SU-DHL-6 (cell line): Measurements from ENCODE around the gene ARHGEF1.

Experiments
- EZH2phosphoT487 ChIP-seq: fragments of 200-600 bp; sonication (generic), shearing (Covaris generic); conservative IDR thresholded peaks from 2 replicates; pipeline ENCODE4 v1.6.1; 2018; ENCODE audit warnings: mild to moderate bottlenecking, antibody characterized with exemption, low read length, moderate library complexity, mixed read lengths
- TF ChIP-seq, protein P1 (sequence below): fragments of 200-600 bp; sonication (generic); IDR thresholded peaks from one replicate; pipeline ENCODE4 v1.5.1; 2017; ENCODE audit warnings: antibody characterized with exemption, mild to moderate bottlenecking, low read length, moderate library complexity; ENCODE audit not compliant: insufficient read depth, poor library complexity, severe bottlenecking

DNA sequence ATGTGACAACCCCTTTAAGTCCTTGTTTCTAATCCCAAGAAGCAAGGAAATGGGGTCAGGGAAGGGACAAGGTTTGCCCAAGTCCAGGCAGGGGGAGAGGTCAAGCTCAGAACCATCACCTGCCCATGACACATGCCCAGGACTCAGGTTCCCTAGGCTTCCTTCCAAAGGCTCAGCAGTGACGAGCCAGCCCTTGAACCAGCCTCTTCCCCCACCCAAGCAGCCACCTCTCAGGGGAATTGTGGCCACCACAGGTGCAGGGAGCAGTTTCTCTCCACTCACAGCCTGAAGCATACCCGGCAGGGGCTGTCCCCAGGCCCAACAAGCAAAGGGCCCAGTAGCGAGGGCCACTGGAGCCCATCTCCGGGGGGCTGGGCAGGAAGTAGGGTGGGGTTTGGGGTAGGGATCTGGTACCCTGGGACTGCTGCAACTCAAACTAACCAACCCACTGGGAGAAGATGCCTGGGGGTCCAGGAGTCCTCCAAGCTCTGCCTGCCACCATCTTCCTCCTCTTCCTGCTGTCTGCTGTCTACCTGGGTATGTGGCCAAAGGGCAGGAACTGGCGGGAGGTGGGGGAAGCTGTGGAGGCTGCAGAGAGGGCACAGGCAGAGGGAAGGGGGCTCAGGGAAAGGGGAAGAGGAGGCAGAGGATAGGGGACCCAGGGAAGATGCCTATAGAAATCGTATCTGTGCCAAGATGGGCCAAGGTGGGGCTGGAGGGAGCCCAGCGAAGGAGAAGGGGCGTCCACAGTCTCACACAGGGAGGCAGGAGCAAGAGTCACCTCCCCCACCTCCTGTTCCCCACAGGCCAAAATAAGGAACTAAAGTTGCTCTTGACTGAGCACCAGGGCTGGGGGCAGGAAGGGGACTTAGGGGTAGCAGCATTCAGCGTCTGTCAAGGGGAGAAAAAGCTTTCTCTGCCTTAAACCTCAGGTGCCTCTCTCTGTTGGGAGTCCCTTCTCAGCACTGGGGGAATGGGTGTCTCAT, 5.8 kb upstream of the ARHGEF1 start, which contains the start of gene CD79A:
- TF ChIP-seq, protein P1, sequence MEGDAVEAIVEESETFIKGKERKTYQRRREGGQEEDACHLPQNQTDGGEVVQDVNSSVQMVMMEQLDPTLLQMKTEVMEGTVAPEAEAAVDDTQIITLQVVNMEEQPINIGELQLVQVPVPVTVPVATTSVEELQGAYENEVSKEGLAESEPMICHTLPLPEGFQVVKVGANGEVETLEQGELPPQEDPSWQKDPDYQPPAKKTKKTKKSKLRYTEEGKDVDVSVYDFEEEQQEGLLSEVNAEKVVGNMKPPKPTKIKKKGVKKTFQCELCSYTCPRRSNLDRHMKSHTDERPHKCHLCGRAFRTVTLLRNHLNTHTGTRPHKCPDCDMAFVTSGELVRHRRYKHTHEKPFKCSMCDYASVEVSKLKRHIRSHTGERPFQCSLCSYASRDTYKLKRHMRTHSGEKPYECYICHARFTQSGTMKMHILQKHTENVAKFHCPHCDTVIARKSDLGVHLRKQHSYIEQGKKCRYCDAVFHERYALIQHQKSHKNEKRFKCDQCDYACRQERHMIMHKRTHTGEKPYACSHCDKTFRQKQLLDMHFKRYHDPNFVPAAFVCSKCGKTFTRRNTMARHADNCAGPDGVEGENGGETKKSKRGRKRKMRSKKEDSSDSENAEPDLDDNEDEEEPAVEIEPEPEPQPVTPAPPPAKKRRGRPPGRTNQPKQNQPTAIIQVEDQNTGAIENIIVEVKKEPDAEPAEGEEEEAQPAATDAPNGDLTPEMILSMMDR, result no peak
- TF ChIP-seq EZH2phosphoT487, result no peak
